ENCODE measurements around the gene PDLIM5.

PDLIM5 gene

GRCh38 chr4:94463771-94464170 lies 12.0 kb downstream of the PDLIM5 start:
- TF ChIP-seq SIN3A (IDR thresholded peaks at IDR 0.05; ENCODE audit: borderline replicate concordance, insufficient read depth, low read length) (no peak), FOXP2 (optimal IDR thresholded peaks at IDR 0.05; ENCODE audit: borderline replicate concordance, extremely low read depth, extremely low read length, insufficient read depth) (no peak), POLR2AphosphoS5 (IDR thresholded peaks at IDR 0.05; ENCODE audit: low read depth, low read length) (no peak), REST (IDR thresholded peaks at IDR 0.05; ENCODE audit: insufficient read depth in 1 of 2, low read depth in 2 of 2, low read length in 2 of 2) (no peak), TAF1 (IDR thresholded peaks at IDR 0.05; ENCODE audit: borderline replicate concordance, insufficient read depth, low read length) (no peak)

- TF ChIP-seq POLR2AphosphoS5 (IDR thresholded peaks at IDR 0.05; ENCODE audit: low read depth, low read length) (no peak), REST (IDR thresholded peaks at IDR 0.05; ENCODE audit: insufficient read depth in 1 of 2, low read depth in 2 of 2, low read length in 2 of 2) (no peak), FOXP2 (optimal IDR thresholded peaks at IDR 0.05; ENCODE audit: borderline replicate concordance, extremely low read depth, extremely low read length, insufficient read depth) (no peak), TAF1 (IDR thresholded peaks at IDR 0.05; ENCODE audit: borderline replicate concordance, insufficient read depth, low read length) (no peak), SIN3A (IDR thresholded peaks at IDR 0.05; ENCODE audit: borderline replicate concordance, insufficient read depth, low read length) (no peak)
Measured at GRCh38 chr4:94466371-94466770, 14.6 kb downstream of the PDLIM5 start.

GRCh38 chr4:94466923-94467322 lies 15.2 kb downstream of the PDLIM5 start:
- TF ChIP-seq SIN3A (IDR thresholded peaks at IDR 0.05; ENCODE audit: borderline replicate concordance, insufficient read depth, low read length) (no peak), FOXP2 (optimal IDR thresholded peaks at IDR 0.05; ENCODE audit: borderline replicate concordance, extremely low read depth, extremely low read length, insufficient read depth) (no peak), REST (IDR thresholded peaks at IDR 0.05; ENCODE audit: insufficient read depth in 1 of 2, low read depth in 2 of 2, low read length in 2 of 2) (no peak), TAF1 (IDR thresholded peaks at IDR 0.05; ENCODE audit: borderline replicate concordance, insufficient read depth, low read length) (no peak), POLR2AphosphoS5 (IDR thresholded peaks at IDR 0.05; ENCODE audit: low read depth, low read length) (no peak)

- TF ChIP-seq SIN3A (IDR thresholded peaks at IDR 0.05; ENCODE audit: borderline replicate concordance, insufficient read depth, low read length) (no peak), FOXP2 (optimal IDR thresholded peaks at IDR 0.05; ENCODE audit: borderline replicate concordance, extremely low read depth, extremely low read length, insufficient read depth) (no peak), REST (IDR thresholded peaks at IDR 0.05; ENCODE audit: insufficient read depth in 1 of 2, low read depth in 2 of 2, low read length in 2 of 2) (no peak), POLR2AphosphoS5 (IDR thresholded peaks at IDR 0.05; ENCODE audit: low read depth, low read length) (no peak), TAF1 (IDR thresholded peaks at IDR 0.05; ENCODE audit: borderline replicate concordance, insufficient read depth, low read length) (no peak)
Measured at GRCh38 chr4:94468093-94468769, 16.5 kb downstream of the PDLIM5 start.
